Measurements from ENCODE around the gene VAV1.

- TF ChIP-seq CTCF (IDR thresholded peaks at IDR 0.05) (no peak), POLR2A (IDR thresholded peaks at IDR 0.05) (no peak)
Observed at GRCh38 chr19:6856749-6857372, 84.4 kb downstream of the VAV1 start.

Measured in esophagus squamous epithelium (tissue), 4 donors.